Measurements from ENCODE around the gene RIMBP3C. TPM values are rescaled to one million over a fixed set of nuclear protein-coding genes. Genes with fewer than 3 reads are reported as not detected.
"Not testable (repeated sequence)": the region's sequence is repeated elsewhere in the genome, so short reads cannot be mapped to it uniquely, and the experiment has no call there.

RIMBP3C gene
- 1.4 and 1.8 TPM in 2 replicates for total RNA-seq (2014; rRNA removed)
- polyA plus RNA-seq (2012), result 0.27 TPM

- DNase-seq (ENCODE audit: low read depth), result not testable (repeated sequence)
Observed at GRCh38 chr22:21551361-21551760, at the start of gene RIMBP3C. RIMBP3C (minus strand) TSS chr22:21551461; CDS start chr22:21550976, 485 bp downstream.

GRCh38 chr22:21599053-21599893 lies 48.0 kb upstream of the RIMBP3C start:
- DNase-seq (ENCODE audit: low read depth), result no peak

GRCh38 chr22:21598302-21598701 lies 47.0 kb upstream of the RIMBP3C start:
- no peak for DNase-seq (ENCODE audit: low read depth)

GRCh38 chr22:21596356-21597135 lies 45.3 kb upstream of the RIMBP3C start:
- DNase-seq (ENCODE audit: low read depth), result not testable (repeated sequence)

GRCh38 chr22:21594865-21595452 lies 43.7 kb upstream of the RIMBP3C start:
- DNase-seq (ENCODE audit: low read depth), result no peak

- no peak for DNase-seq (ENCODE audit: low read depth)
Observed at GRCh38 chr22:21593406-21594232, 42.4 kb upstream of the RIMBP3C start.

GRCh38 chr22:21592422-21592821 lies 41.2 kb upstream of the RIMBP3C start:
- DNase-seq (ENCODE audit: low read depth), result no peak

GRCh38 chr22:21591695-21592094 lies 40.4 kb upstream of the RIMBP3C start:
- peak; percentile 36 for DNase-seq (ENCODE audit: low read depth)

GRCh38 chr22:21590809-21591641 lies 39.8 kb upstream of the RIMBP3C start:
- no peak for DNase-seq (ENCODE audit: low read depth)

GRCh38 chr22:21589396-21589795 lies 38.1 kb upstream of the RIMBP3C start:
- no peak for DNase-seq (ENCODE audit: low read depth)

- DNase-seq (ENCODE audit: low read depth), result peak; percentile 65
Observed at GRCh38 chr22:21587803-21588611, 36.7 kb upstream of the RIMBP3C start.

- DNase-seq (ENCODE audit: low read depth), result no peak
Observed at GRCh38 chr22:21585389-21585788, 34.1 kb upstream of the RIMBP3C start.

GRCh38 chr22:21582801-21583740 lies 31.8 kb upstream of the RIMBP3C start:
- no peak for DNase-seq (ENCODE audit: low read depth)

- DNase-seq (ENCODE audit: low read depth), result not testable (repeated sequence)
Observed at GRCh38 chr22:21581009-21581713, 29.9 kb upstream of the RIMBP3C start.

GRCh38 chr22:21580623-21581007 lies 29.4 kb upstream of the RIMBP3C start:
- DNase-seq (ENCODE audit: low read depth), result not testable (repeated sequence)

- DNase-seq (ENCODE audit: low read depth), result no peak
Observed at GRCh38 chr22:21579474-21579851, 28.2 kb upstream of the RIMBP3C start.

- DNase-seq (ENCODE audit: low read depth), result no peak
Observed at GRCh38 chr22:21573750-21574494, 22.7 kb upstream of the RIMBP3C start.

Data from LHCN-M2 (cell line).